Measurements from ENCODE around the gene KCNK4. TPM values are rescaled to one million over a fixed set of nuclear protein-coding genes. Genes with fewer than 3 reads are reported as not detected.
"Not testable (repeated sequence)": the region's sequence is repeated elsewhere in the genome, so short reads cannot be mapped to it uniquely, and the experiment has no call there.

Gene KCNK4
- total RNA-seq, 1 donor from 2014 or later: 0.52 TPM

- no peak for DNase-seq (ENCODE audit: low read depth)
- Histone ChIP-seq H3K9ac (ENCODE audit: low read length) (peak overlapping the region; percentile 95), H3K79me2 (ENCODE audit: insufficient read depth, low read length) (peaks cover 50% of the 10 kb centered on the region), H4K20me1 (ENCODE audit: insufficient read depth, low read length) (peaks cover 28% of the 10 kb centered on the region), H2AFZ (ENCODE audit: low read depth, low read length) (no peak overlapping the region), H3K4me1 (ENCODE audit: insufficient read depth, low read length) (peaks cover 35% of the 10 kb centered on the region), H3K4me3 (ENCODE audit: insufficient read depth, low read depth, low read length) (peak overlapping the region; percentile 96), H3K36me3 (ENCODE audit: insufficient read depth, low read length) (peaks cover 3% of the 10 kb centered on the region), H3K4me2 (ENCODE audit: low read length) (peak overlapping the region; percentile 99), H3K9me3 (ENCODE audit: insufficient read depth, low read depth, low read length) (no peaks in the 10 kb centered on the region), H3K27ac (ENCODE audit: low read depth, low read length) (peak overlapping the region; percentile 91), H3K27me3 (ENCODE audit: insufficient read depth, low read length) (no peaks in the 10 kb centered on the region)
- TF ChIP-seq EZH2 (IDR thresholded peaks at IDR 0.05; ENCODE audit: insufficient read depth, low read length) (no peak), CTCF (IDR thresholded peaks at IDR 0.05; ENCODE audit: insufficient read depth, low read depth, low read length) (no peak)
- Mint-ChIP-seq H3K4me3 (ENCODE audit: unreplicated experiment) (peak overlapping the region; percentile 95), H3K27me3 (ENCODE audit: low read depth, unreplicated experiment) (no peaks in the 10 kb centered on the region), H3K27ac (ENCODE audit: unreplicated experiment) (peak overlapping the region; percentile 85), H3K36me3 (ENCODE audit: low read depth, unreplicated experiment) (peaks cover 9% of the 10 kb centered on the region), H3K4me1 (ENCODE audit: low read depth, unreplicated experiment) (peaks cover 21% of the 10 kb centered on the region), H3K9me3 (ENCODE audit: unreplicated experiment) (no peaks in the 10 kb centered on the region)
- no peak for FAIRE-seq
Measured at GRCh38 chr11:64245401-64245796, 45.7 kb upstream of the KCNK4 start.

- TF ChIP-seq EZH2 (IDR thresholded peaks at IDR 0.05; ENCODE audit: insufficient read depth, low read length): no peak
- no peak for TF ChIP-seq CTCF (IDR thresholded peaks at IDR 0.05; ENCODE audit: insufficient read depth, low read depth, low read length)
- Histone ChIP-seq H3K9ac (ENCODE audit: low read length) (peak overlapping the region; percentile 95), H3K4me2 (ENCODE audit: low read length) (peak overlapping the region; percentile 99), H4K20me1 (ENCODE audit: insufficient read depth, low read length) (peaks cover 28% of the 10 kb centered on the region), H3K79me2 (ENCODE audit: insufficient read depth, low read length) (peaks cover 50% of the 10 kb centered on the region), H3K4me3 (ENCODE audit: insufficient read depth, low read depth, low read length) (peak overlapping the region; percentile 96), H3K36me3 (ENCODE audit: insufficient read depth, low read length) (peaks cover 3% of the 10 kb centered on the region), H3K27ac (ENCODE audit: low read depth, low read length) (peak overlapping the region; percentile 91), H3K9me3 (ENCODE audit: insufficient read depth, low read depth, low read length) (no peaks in the 10 kb centered on the region), H3K27me3 (ENCODE audit: insufficient read depth, low read length) (no peaks in the 10 kb centered on the region), H2AFZ (ENCODE audit: low read depth, low read length) (no peak overlapping the region), H3K4me1 (ENCODE audit: insufficient read depth, low read length) (peaks cover 37% of the 10 kb centered on the region)
- peaks cover 20% of the 10 kb centered on the region for H3K4me1 Mint-ChIP-seq (ENCODE audit: low read depth, unreplicated experiment)
- H3K27ac Mint-ChIP-seq (ENCODE audit: unreplicated experiment): peak overlapping the region; percentile 85
- no peaks in the 10 kb centered on the region for H3K9me3 Mint-ChIP-seq (ENCODE audit: unreplicated experiment)
- peaks cover 9% of the 10 kb centered on the region for H3K36me3 Mint-ChIP-seq (ENCODE audit: low read depth, unreplicated experiment)
- DNase-seq (ENCODE audit: low read depth): peak; percentile 91
- FAIRE-seq: no peak
- peak overlapping the region; percentile 95 for H3K4me3 Mint-ChIP-seq (ENCODE audit: unreplicated experiment)
- H3K27me3 Mint-ChIP-seq (ENCODE audit: low read depth, unreplicated experiment): no peaks in the 10 kb centered on the region
Measured at GRCh38 chr11:64245797-64246620, 45.1 kb upstream of the KCNK4 start.

- H3K9me3 Mint-ChIP-seq (ENCODE audit: unreplicated experiment); H3K4me3 Mint-ChIP-seq (ENCODE audit: unreplicated experiment); H3K27ac Mint-ChIP-seq (ENCODE audit: unreplicated experiment); H2AFZ ChIP-seq (ENCODE audit: low read depth, low read length); FAIRE-seq; H3K27me3 Mint-ChIP-seq (ENCODE audit: low read depth, unreplicated experiment); H3K9me3 ChIP-seq (ENCODE audit: insufficient read depth, low read depth, low read length); DNase-seq (ENCODE audit: low read depth); H3K36me3 Mint-ChIP-seq (ENCODE audit: low read depth, unreplicated experiment); H3K27ac ChIP-seq (ENCODE audit: low read depth, low read length); H3K36me3 ChIP-seq (ENCODE audit: insufficient read depth, low read length); H3K27me3 ChIP-seq (ENCODE audit: insufficient read depth, low read length): not testable (repeated sequence)
- Histone ChIP-seq H3K79me2 (ENCODE audit: insufficient read depth, low read length) (peaks cover 49% of the 10 kb centered on the region), H3K4me3 (ENCODE audit: insufficient read depth, low read depth, low read length) (peak overlapping the region; percentile 96), H3K9ac (ENCODE audit: low read length) (peak overlapping the region; percentile 95), H3K4me2 (ENCODE audit: low read length) (peak overlapping the region; percentile 99), H3K4me1 (ENCODE audit: insufficient read depth, low read length) (peaks cover 37% of the 10 kb centered on the region), H4K20me1 (ENCODE audit: insufficient read depth, low read length) (peaks cover 28% of the 10 kb centered on the region)
- peaks cover 20% of the 10 kb centered on the region for H3K4me1 Mint-ChIP-seq (ENCODE audit: low read depth, unreplicated experiment)
Measured at GRCh38 chr11:64246621-64246870, 44.6 kb upstream of the KCNK4 start.

Measured in astrocyte (in vitro differentiated cells and primary cell).